Measurements from ENCODE around the gene GLA. TPM values are rescaled to one million over a fixed set of nuclear protein-coding genes. Genes with fewer than 3 reads are reported as not detected.

Gene GLA
- total and polyA plus RNA-seq, 9 of the 15 experiments (the other 6 are each of a cell fraction or from before 2014, with no cell fraction given) = 41.7 to 146 (median 73.8) TPM

DNA sequence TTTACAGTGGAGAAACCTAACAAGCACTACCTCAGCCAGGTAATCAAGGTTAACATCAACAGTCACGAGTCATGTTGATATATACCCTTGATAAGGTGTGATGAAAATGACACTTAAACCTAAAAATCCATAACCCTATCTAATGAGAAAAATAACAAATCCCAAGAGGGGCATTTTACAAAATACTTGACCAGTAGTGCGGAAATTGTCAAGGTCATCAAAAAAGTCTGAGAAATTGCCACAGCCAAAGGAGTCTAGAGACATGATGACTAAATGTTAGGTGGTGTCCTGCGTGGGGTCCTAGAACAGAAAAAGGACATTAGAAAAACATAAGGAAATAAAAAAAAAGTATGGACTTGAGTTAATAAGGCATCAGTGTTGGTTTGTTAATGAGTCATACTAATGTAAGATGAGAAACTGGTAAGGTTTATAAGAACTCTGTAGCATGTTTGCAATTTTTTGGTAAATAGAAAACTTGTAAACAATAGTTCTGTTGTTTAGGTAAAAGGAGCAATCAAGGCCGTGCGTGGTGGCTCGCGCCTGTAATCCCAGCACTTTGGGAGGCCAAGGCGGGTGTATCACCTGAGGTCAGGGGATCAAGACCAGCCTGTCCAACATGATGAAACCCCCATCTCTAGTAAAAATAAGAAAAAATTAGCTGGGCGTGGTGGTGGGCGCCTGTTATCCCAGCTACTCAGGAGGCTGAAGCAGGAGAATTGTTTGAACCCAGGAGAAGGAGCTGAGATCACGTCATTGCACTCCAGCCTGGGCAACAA, 14.0 kb downstream of the GLA start (continued):
- no peak for TF ChIP-seq THRA (IDR thresholded peaks at IDR 0.05)
- 0 out of 2 replicates have a peak, but pooled peaks have one; percentile 26 for TF ChIP-seq MAFK (IDR thresholded peaks at IDR 0.05; ENCODE audit: low read length)
- TF ChIP-seq MEIS2 (IDR thresholded peaks at IDR 0.05; ENCODE audit: partially characterized antibody) = no peak
- TF ChIP-seq POLR2AphosphoS2 (IDR thresholded peaks at IDR 0.05; ENCODE audit: low read length) = no peak
- TF ChIP-seq POLR2B (IDR thresholded peaks at IDR 0.05; ENCODE audit: low read depth, partially characterized antibody) = peak; percentile 23
- peak; percentile 64 for TF ChIP-seq C11orf30 (IDR thresholded peaks at IDR 0.05; ENCODE audit: low read depth)
- no peak for TF ChIP-seq LARP7 (IDR thresholded peaks at IDR 0.05)
- peak; percentile 61 for TF ChIP-seq SUPT5H (IDR thresholded peaks at IDR 0.05)
- TF ChIP-seq FUS (optimal IDR thresholded peaks at IDR 0.05; ENCODE audit: low read depth, low read length) = no peak
- TF ChIP-seq ZNF280A (IDR thresholded peaks at IDR 0.05; ENCODE audit: low read depth, partially characterized antibody) = no peak
- TF ChIP-seq ZNF609 (CRISPR knock-in tag; IDR thresholded peaks at IDR 0.05; ENCODE audit: borderline replicate concordance) = no peak
- TF ChIP-seq, protein P1, sequence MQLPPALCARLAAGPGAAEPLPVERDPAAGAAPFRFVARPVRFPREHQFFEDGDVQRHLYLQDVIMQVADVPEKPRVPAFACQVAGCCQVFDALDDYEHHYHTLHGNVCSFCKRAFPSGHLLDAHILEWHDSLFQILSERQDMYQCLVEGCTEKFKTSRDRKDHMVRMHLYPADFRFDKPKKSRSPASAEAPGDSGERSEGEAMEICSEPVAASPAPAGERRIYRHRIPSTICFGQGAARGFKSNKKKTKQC (CRISPR knock-in tag; IDR thresholded peaks at IDR 0.05) = no peak
- TF ChIP-seq GATAD2B (IDR thresholded peaks at IDR 0.05; ENCODE audit: borderline replicate concordance) = no peak
- TF ChIP-seq ZNF140 (CRISPR knock-in tag; IDR thresholded peaks at IDR 0.05) = no peak
- TF ChIP-seq ETS2 (tag; IDR thresholded peaks at IDR 0.05; ENCODE audit: borderline replicate concordance, poor library complexity, severe bottlenecking) = no peak
- no peak for TF ChIP-seq NCOA4 (IDR thresholded peaks at IDR 0.05; ENCODE audit: partially characterized antibody)
- no peak for TF ChIP-seq TGIF2 (CRISPR knock-in tag; IDR thresholded peaks at IDR 0.05)
- TF ChIP-seq ZNF146 (CRISPR knock-in tag; IDR thresholded peaks at IDR 0.05; ENCODE audit: unreplicated experiment) = no peak
- TF ChIP-seq HNRNPH1 (optimal IDR thresholded peaks at IDR 0.05; ENCODE audit: low read depth, low read length) = no peak
- no peak for TF ChIP-seq HDAC3 (IDR thresholded peaks at IDR 0.05; ENCODE audit: borderline replicate concordance, partially characterized antibody)

Measured in K562 (cell line).